GM12872 (cell line): ENCODE results near the gene PPP1CA.

Experiments
- TF ChIP-seq, protein P1 (sequence below): IDR thresholded peaks from 3 replicates; pipeline ENCODE4 v1.5.1; 2011; ENCODE audit warnings: low read depth, mild to moderate bottlenecking, low read length, moderate library complexity; ENCODE audit not compliant: insufficient read depth

PPP1CA gene

DNA sequence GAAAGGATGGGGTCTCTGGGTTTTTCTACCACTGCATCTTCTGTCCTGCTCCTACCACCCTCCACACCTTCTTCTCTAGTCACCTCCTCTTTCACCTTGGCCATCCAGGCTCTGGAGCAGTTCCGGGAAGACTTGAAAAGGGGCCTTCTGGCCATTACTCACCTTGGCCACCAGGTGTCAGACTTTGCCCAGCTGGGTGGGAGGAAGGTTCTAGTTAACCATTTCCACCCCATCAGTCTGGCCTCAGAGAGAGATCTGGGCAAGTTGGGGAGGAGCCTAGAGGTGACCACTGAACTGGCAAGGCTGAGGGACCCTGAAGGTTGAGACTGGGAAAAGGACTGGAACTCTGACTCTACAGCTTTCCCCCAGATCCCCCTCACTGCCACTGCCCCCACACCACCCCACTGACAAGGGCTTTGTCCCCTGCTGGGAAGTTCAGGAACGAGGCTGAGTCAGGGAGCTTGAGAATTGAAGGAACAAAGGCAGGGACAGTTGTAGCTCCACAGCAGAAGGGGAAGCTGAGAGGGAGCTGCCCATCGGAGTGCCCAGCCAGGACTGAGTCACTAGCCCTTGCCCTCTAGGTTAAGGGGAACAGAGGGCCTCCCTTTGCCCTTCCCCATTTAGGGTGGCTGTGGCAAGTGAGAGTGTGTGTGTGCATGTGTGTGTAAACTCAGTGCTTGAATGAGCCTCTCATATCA, 44.6 kb downstream of the PPP1CA start:
- TF ChIP-seq, protein P1, sequence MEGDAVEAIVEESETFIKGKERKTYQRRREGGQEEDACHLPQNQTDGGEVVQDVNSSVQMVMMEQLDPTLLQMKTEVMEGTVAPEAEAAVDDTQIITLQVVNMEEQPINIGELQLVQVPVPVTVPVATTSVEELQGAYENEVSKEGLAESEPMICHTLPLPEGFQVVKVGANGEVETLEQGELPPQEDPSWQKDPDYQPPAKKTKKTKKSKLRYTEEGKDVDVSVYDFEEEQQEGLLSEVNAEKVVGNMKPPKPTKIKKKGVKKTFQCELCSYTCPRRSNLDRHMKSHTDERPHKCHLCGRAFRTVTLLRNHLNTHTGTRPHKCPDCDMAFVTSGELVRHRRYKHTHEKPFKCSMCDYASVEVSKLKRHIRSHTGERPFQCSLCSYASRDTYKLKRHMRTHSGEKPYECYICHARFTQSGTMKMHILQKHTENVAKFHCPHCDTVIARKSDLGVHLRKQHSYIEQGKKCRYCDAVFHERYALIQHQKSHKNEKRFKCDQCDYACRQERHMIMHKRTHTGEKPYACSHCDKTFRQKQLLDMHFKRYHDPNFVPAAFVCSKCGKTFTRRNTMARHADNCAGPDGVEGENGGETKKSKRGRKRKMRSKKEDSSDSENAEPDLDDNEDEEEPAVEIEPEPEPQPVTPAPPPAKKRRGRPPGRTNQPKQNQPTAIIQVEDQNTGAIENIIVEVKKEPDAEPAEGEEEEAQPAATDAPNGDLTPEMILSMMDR = peak; percentile 94

DNA sequence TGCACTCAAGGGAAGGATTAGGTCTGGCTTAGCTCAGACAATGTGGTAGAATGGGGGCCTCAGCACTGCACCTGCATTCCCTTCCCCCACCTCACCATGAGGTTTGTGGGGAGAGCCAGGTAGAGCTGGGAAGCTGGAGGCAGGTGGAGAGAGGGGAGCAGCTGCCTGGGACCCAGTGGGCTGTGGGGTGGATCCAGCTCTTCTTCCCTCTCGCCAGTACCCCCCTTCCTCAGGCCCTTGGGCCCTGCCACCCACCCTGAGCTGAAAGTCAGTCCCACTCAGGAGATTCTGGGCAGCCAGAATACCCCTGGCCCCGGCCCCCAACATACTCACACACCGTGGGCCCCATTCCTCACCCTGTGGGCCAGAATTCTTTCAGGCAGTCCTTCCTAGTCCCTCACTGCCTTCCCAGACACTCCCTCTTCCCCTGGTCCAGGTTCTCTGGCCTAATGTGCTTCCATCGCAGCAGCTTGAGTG, 45.2 kb downstream of the PPP1CA start:
- TF ChIP-seq, protein P1 = no peak

DNA sequence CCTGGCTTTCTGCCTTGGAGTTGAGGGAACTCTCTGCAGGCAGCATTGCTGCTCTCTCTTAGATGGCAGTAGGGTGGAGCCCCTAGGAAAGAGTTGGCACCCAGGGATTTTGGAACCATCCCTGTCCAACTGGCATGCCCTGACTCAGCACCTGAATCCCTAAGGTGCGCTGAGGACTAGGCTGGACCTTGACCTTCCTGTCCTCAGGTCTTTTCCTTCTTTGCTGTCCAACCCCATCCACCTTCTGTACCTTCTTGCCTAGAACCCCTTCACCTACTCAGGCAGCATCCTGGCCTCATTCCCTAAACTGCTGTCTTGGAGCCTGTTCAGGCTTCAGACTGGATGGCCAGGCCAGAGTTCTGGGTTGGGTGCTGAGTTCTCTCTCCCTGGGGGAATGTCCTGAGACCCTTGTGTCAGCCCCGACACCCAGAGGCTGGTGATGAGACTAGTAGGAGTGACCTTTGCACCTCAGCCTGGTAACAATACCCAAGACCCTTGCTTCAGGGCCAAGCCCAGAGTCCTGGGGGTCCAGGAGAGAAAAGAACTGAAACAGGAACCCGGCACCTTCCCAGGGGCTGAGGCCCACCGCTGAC, 45.8 kb downstream of the PPP1CA start:
- TF ChIP-seq, protein P1 = no peak

DNA sequence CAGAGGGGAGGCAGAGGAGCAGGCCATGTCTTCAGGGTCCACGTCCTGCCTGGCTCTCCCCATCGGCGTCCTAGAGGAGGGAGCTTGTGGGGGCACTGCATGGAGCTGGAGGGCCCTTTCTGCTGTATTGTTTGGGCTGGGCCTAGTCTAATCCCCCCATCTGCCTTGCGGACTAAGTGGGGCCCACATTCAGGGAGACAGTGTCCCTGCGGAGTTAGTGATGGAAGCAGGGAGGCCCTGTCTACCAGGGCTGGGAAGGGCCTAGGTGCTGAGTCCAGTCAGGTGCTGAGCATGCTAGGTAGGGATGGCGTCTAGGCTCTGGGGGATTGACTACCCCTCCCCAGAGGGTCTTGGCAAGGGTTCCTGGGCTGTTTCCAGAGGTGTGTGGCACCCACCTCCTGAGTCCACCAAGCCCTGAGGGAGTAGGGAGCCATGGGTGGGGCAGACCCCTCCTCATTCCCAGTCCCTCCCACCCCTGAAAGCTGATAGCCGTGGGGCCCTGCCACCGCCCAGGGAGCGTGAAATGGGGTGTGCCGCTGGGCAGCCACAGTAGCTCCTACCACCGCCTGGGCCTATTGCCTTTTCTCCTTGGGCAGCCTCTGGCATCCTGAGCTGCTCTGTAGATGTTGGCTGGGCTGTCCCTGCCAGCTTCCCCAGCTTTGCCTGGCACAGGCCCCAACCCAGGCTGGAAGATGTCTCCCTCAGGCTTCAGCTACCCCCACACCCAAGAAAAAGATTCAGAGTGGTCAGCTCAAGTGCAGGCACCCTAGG, 46.5 kb downstream of the PPP1CA start:
- TF ChIP-seq, protein P1 = no peak

DNA sequence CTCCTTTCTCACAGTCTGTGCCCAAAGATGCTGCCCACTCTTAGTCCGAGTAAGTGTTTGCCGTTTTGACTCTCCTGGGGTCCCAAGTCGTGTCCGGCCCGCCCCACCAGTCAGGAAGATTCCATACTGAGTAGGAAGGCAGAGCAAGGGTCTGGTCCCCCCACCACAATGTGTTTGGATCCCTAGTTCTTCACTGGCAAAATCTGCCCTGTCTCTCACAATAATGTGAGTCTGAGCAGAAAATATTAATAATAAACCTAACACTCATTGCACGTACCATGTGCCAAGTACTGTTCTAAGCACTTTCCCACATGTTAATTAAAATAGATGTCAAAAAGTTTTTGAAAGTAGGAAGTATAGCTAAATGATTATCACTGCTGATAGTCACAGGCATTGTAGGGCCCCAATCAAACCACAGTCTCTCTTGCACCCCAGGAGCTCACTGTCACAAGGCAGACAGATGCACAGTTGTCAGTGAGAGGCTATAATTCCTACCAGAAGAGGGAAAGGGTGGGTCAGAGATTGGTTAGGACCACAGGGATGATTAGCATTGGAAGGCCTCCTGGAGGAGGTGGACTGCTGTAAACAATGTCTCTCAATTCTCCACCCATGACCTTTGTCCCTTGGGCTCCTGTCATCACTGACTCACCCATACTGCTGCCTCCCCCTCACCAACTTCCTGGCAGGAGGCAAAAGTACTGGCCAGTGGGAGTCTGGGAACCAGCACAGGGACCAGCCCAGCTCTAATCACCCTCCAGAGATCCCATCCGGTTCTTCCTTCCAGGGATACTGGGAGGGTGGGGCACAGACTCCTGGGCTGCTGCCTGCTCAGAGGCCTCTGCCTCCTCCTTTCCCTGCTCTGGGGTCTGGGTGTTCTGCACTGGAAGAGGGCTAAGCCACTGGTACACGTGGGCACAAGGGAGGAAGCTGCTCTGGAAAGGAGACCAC, 47.3 kb downstream of the PPP1CA start:
- TF ChIP-seq, protein P1 = no peak

DNA sequence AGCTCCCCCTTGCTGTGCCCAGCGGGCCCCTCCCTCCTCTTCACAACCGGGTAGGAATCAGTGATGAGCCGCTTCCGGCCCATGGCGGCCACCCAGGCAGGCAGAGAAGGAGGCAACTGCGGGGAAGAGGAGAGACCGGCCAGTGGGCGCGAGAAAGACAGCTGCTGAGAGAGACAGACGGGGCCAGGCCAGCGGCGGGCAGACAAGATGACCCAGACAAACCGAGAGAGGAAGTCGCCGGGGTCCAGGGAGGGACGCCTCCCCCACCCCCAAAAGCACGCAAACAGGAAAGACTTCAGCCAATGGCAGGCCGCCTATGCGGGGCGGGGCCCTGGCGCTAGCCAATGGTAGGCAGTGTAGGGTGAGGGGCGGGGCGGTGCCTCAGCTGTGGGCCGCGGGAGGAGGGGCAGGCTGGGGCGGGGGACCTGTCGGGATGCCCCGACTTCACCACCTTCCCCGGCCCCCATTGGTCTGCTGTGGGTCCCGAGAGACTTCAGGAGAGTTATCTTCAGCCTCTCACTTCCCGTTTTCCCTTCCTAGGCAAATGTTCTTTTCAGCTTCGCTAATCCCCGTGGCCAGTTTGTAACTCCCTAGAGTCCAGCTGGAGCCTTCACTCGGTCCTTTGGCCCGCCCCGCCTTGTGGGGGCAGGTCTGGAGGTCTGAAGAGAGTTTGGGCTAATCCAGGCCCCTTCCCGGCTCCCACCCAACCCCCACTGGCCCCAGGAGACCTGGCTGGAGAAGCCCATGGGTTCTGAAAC, 48.2 kb downstream of the PPP1CA start, which contains the start of gene POLD4:
Gene POLD4 (minus strand): TSS at position 230 of the 758 bp plus-strand sequence. CDS start 147 bp downstream, at position 83.
- TF ChIP-seq, protein P1 = no peak
